Common myeloid progenitor, CD34-positive (primary cell): ENCODE measurements around the gene USP51.

ENCODE experiments used
- CTCF ChIA-PET: fragments of 350-600 bp; sonication (Branson Sonifier 250); formaldehyde crosslinking; loops from one replicate; lab custom pipeline; 2021; ENCODE audit warnings: antibody characterized with exemption; lab: Charles Lee
- POLR2A ChIA-PET: fragments of 350-600 bp; sonication (Branson Sonifier 250); formaldehyde crosslinking; loops from one replicate; lab custom pipeline; 2021; ENCODE audit warnings: antibody characterized with exemption; lab: Charles Lee
- DNase-seq, 3 donors: peaks; one replicate each; pipeline versions ENCODE4 v3.0.0 to v3.0.0-alpha.2; 2013
- H3K27ac ChIP-seq, 2 experiments: 1 replicate in 1 of 2; 2 replicates in 1 of 2; pipeline ENCODE4 v1.7.0; 2013; ENCODE audit warnings: inconsistent platforms in 2 of 2, low read length in 2 of 2, mild to moderate bottlenecking in 2 of 2, low read depth in 1 of 2, moderate library complexity in 1 of 2; ENCODE audit not compliant: severe bottlenecking in 2 of 2, insufficient read depth in 1 of 2, poor library complexity in 1 of 2
- H3K27me3 ChIP-seq, 5 experiments: replicated peaks in 2 of 5; 1 replicate in 3 of 5; 2 replicates in 2 of 5; pipeline versions ENCODE4 v1.6.1 to v1.7.0; 2013; ENCODE audit warnings: low read length in 4 of 5, mild to moderate bottlenecking in 2 of 5, moderate library complexity in 2 of 5, inconsistent platforms in 1 of 5; ENCODE audit not compliant: insufficient read depth in 5 of 5, control insufficient read depth in 4 of 5
- H3K36me3 ChIP-seq, 4 experiments: 1 replicate in 2 of 4; 2 replicates in 2 of 4; pipeline versions ENCODE4 v1.6.1 to v1.7.0; 2013; ENCODE audit warnings: low read length in 3 of 4, control low read depth in 1 of 4, mild to moderate bottlenecking in 1 of 4; ENCODE audit not compliant: control insufficient read depth in 4 of 4, insufficient read depth in 4 of 4
- H3K4me1 ChIP-seq, 4 experiments: 1 replicate in 3 of 4; 2 replicates in 1 of 4; pipeline versions ENCODE4 v1.6.1 to v1.7.1; 2013; ENCODE audit warnings: low read length in 3 of 4, mild to moderate bottlenecking in 3 of 4, control low read depth in 1 of 4, inconsistent platforms in 1 of 4, moderate library complexity in 1 of 4; ENCODE audit not compliant: control insufficient read depth in 4 of 4, insufficient read depth in 4 of 4; ENCODE audit errors: control extremely low read depth in 1 of 4
- H3K4me3 ChIP-seq, 7 experiments: 1 replicate in 4 of 7; 2 replicates in 3 of 7; pipeline versions ENCODE4 v1.5.1 to v1.7.0; 2013; ENCODE audit warnings: mild to moderate bottlenecking in 7 of 7, low read length in 6 of 7, moderate library complexity in 6 of 7, inconsistent platforms in 2 of 7, low read depth in 2 of 7, control low read depth in 1 of 7; ENCODE audit not compliant: insufficient read depth in 4 of 7, control insufficient read depth in 1 of 7; ENCODE audit errors: extremely low read depth in 1 of 7
- H3K9me3 ChIP-seq, 5 experiments: 1 replicate in 4 of 5; 2 replicates in 1 of 5; pipeline versions ENCODE4 v1.6.1 to v1.7.1; 2013; ENCODE audit warnings: low read length in 4 of 5, mild to moderate bottlenecking in 2 of 5, inconsistent platforms in 1 of 5, low read depth in 1 of 5, moderate library complexity in 1 of 5; ENCODE audit not compliant: control insufficient read depth in 4 of 5, insufficient read depth in 2 of 5; ENCODE audit errors: control extremely low read depth in 1 of 5
- WGBS: methylation state at CpG from one replicate; pipeline ENCODE4 v1.1.5; 2013; ENCODE audit not compliant: insufficient coverage; 5-methylcytosine and 5-hydroxymethylcytosine counted together

The USP51 gene

GRCh38 chrX:55488593-55489313 is 895 bp downstream of the USP51 start:
- ChIA-PET POLR2A (no interaction called here), CTCF (interaction anchor here (1.1 kb wide), 1 partner anchor 37 kb away, joined by 3 read pairs; the partner anchor contains the start of gene MAGEH1)
- peak; percentile 43 to 72 (median 61) for DNase-seq
- H3K4me3 ChIP-seq = peak overlapping the region; percentile 70 to 88 (median 81)
- WGBS = 34% methylated on average over 54 of the region's 54 CpGs
- peaks cover 0 to 3% (median 0%) of the 10 kb centered on the region in 5 experiments for H3K27me3 ChIP-seq
- H3K9me3 ChIP-seq = no peaks in the 10 kb centered on the region
- peak overlapping the region; percentile 68 to 91 for H3K27ac ChIP-seq
- peaks cover 0 to 5% (median 0%) of the 10 kb centered on the region in 4 experiments for H3K36me3 ChIP-seq
- peaks cover 2 to 24% (median 17%) of the 10 kb centered on the region in 4 experiments for H3K4me1 ChIP-seq

GRCh38 chrX:55488006-55488592 is 1.5 kb downstream of the USP51 start:
- Histone ChIP-seq H3K27me3 (peaks cover 0 to 3% (median 0%) of the 10 kb centered on the region in 5 experiments), H3K4me3 (peak overlapping the region in 6 of 7 experiments; percentile 37 to 88 (median 68)), H3K9me3 (no peaks in the 10 kb centered on the region), H3K36me3 (peaks cover 0 to 5% (median 0%) of the 10 kb centered on the region in 4 experiments), H3K4me1 (peaks cover 2 to 24% (median 17%) of the 10 kb centered on the region in 4 experiments), H3K27ac (peak overlapping the region; percentile 30 to 75)
- WGBS = 28% methylated on average over 8 of the region's 23 CpGs
- DNase-seq = peak in 2 of 3 donors; percentile 38 to 47
- ChIA-PET CTCF (no interaction called here), POLR2A (no interaction called here)

- no peak overlapping the region for H3K4me3 ChIP-seq
- no peak for DNase-seq
- CTCF ChIA-PET = no interaction called here
- H3K27me3 ChIP-seq = peaks cover 0 to 3% (median 0%) of the 10 kb centered on the region in 5 experiments
- no peak overlapping the region for H3K27ac ChIP-seq
- POLR2A ChIA-PET = no interaction called here
- peaks cover 2 to 24% (median 17%) of the 10 kb centered on the region in 4 experiments for H3K4me1 ChIP-seq
- 83% methylated on average over 1 of the region's 2 CpGs for WGBS
- no peaks in the 10 kb centered on the region for H3K9me3 ChIP-seq
- peaks cover 0 to 5% (median 0%) of the 10 kb centered on the region in 4 experiments for H3K36me3 ChIP-seq
These were observed 2.5 kb downstream of the USP51 start for GRCh38 chrX:55487143-55487542.

GRCh38 chrX:55486736-55487135 is 2.9 kb downstream of the USP51 start:
- H3K36me3 ChIP-seq = peaks cover 0 to 5% (median 0%) of the 10 kb centered on the region in 4 experiments
- ChIA-PET POLR2A (no interaction called here), CTCF (no interaction called here)
- DNase-seq = no peak
- no peaks in the 10 kb centered on the region for H3K9me3 ChIP-seq
- H3K4me3 ChIP-seq = no peak overlapping the region
- peaks cover 2 to 24% (median 17%) of the 10 kb centered on the region in 4 experiments for H3K4me1 ChIP-seq
- WGBS = 90% methylated on average over 2 of the region's 3 CpGs
- H3K27ac ChIP-seq = no peak overlapping the region
- peaks cover 0 to 3% (median 0%) of the 10 kb centered on the region in 5 experiments for H3K27me3 ChIP-seq

GRCh38 chrX:55484948-55485347 is 4.7 kb downstream of the USP51 start:
- H3K4me1 ChIP-seq = peaks cover 0 to 10% (median 4%) of the 10 kb centered on the region in 4 experiments
- peaks cover 0 to 3% (median 0%) of the 10 kb centered on the region in 5 experiments for H3K27me3 ChIP-seq
- peaks cover 0 to 5% (median 0%) of the 10 kb centered on the region in 4 experiments for H3K36me3 ChIP-seq
- ChIA-PET CTCF (no interaction called here), POLR2A (no interaction called here)
- H3K27ac ChIP-seq = no peak overlapping the region
- no peaks in the 10 kb centered on the region for H3K9me3 ChIP-seq
- H3K4me3 ChIP-seq = no peak overlapping the region
- peak in 1 of 3 donors; percentile 31 for DNase-seq

GRCh38 chrX:55480390-55481062 is 9.1 kb downstream of the USP51 start:
- ChIA-PET CTCF (no interaction called here), POLR2A (no interaction called here)
- no peaks in the 10 kb centered on the region for H3K27me3 ChIP-seq
- H3K4me1 ChIP-seq = no peaks in the 10 kb centered on the region
- no peaks in the 10 kb centered on the region for H3K36me3 ChIP-seq
- no peak overlapping the region for H3K4me3 ChIP-seq
- DNase-seq = no peak
- WGBS = 54% methylated on average over 1 of the region's 3 CpGs
- H3K9me3 ChIP-seq = no peaks in the 10 kb centered on the region
- H3K27ac ChIP-seq = no peak overlapping the region
